CD14-positive monocyte (primary cell): Measurements from ENCODE around the gene CDH13. TPM values are rescaled to one million over a fixed set of nuclear protein-coding genes. Genes with fewer than 3 reads are reported as not detected.

Experiments
- DNase-seq, 3 donors: peaks; one replicate each; pipeline ENCODE4 v3.0.0-alpha.2; 2011 to 2022
- H2AFZ ChIP-seq: 2 replicates; pipeline ENCODE4 v1.6.0; 2012; ENCODE audit warnings: mild to moderate bottlenecking, low read depth, low read length, inconsistent platforms; ENCODE audit not compliant: insufficient read depth, poor library complexity, severe bottlenecking
- H3K27ac ChIP-seq, 2 donors: 1 replicate in 1 of 2; 2 replicates in 1 of 2; pipeline ENCODE4 v1.5.1; 2012 to 2013; ENCODE audit warnings: low read length in 2 of 2, control low read depth in 1 of 2, inconsistent platforms in 1 of 2, low read depth in 1 of 2, mild to moderate bottlenecking in 1 of 2
- H3K27me3 ChIP-seq, 2 donors: one replicate each; pipeline versions ENCODE4 v1.6.0 to v1.6.1; 2011 to 2013; ENCODE audit warnings: low read length in 2 of 2; ENCODE audit not compliant: control insufficient read depth in 2 of 2, insufficient read depth in 2 of 2
- H3K36me3 ChIP-seq, 2 donors: replicated peaks in 1 of 2; 1 replicate in 1 of 2; 2 replicates in 1 of 2; pipeline versions ENCODE4 v1.5.1 to v1.6.1; 2012 to 2013; ENCODE audit warnings: low read length in 2 of 2, control low read depth in 1 of 2, inconsistent platforms in 1 of 2, mild to moderate bottlenecking in 1 of 2; ENCODE audit not compliant: insufficient read depth in 2 of 2, control insufficient read depth in 1 of 2
- H3K4me1 ChIP-seq, 2 donors: 1 replicate in 1 of 2; 2 replicates in 1 of 2; pipeline versions ENCODE4 v1.5.1 to v1.6.1; 2012 to 2013; ENCODE audit warnings: low read length in 2 of 2, control low read depth in 1 of 2, inconsistent platforms in 1 of 2, mild to moderate bottlenecking in 1 of 2, moderate library complexity in 1 of 2; ENCODE audit not compliant: insufficient read depth in 2 of 2, control insufficient read depth in 1 of 2
- H3K4me2 ChIP-seq: replicated peaks from 2 replicates; pipeline ENCODE3; 2012; ENCODE audit warnings: low read length, moderate library complexity, mild to moderate bottlenecking; ENCODE audit not compliant: poor library complexity, severe bottlenecking; ENCODE audit errors: extremely low read depth
- H3K4me3 ChIP-seq, 3 experiments: fragments of 200-600 bp in 1 of 3; sonication (generic) in 1 of 3; replicated peaks in 1 of 3; 1 replicate in 2 of 3; 2 replicates in 1 of 3; pipeline ENCODE4 v1.5.1; 2011 to 2013; ENCODE audit warnings: low read length in 3 of 3, mild to moderate bottlenecking in 3 of 3, control low read depth in 2 of 3, low read depth in 2 of 3, inconsistent platforms in 1 of 3, moderate library complexity in 1 of 3
- H3K79me2 ChIP-seq: 2 replicates; pipeline ENCODE4 v1.6.0; 2012; ENCODE audit warnings: mild to moderate bottlenecking, control low read depth, inconsistent platforms, low read length, moderate library complexity; ENCODE audit not compliant: insufficient read depth
- H3K9ac ChIP-seq: 2 replicates; pipeline ENCODE4 v1.6.0; 2017; ENCODE audit warnings: low read length, mild to moderate bottlenecking; ENCODE audit not compliant: insufficient read depth, poor library complexity, severe bottlenecking
- H3K9me3 ChIP-seq, 2 donors: replicated peaks in 1 of 2; 1 replicate in 1 of 2; 2 replicates in 1 of 2; pipeline versions ENCODE4 v1.5.1 to v1.6.1; 2012 to 2013; ENCODE audit warnings: low read length in 2 of 2, control low read depth in 1 of 2; ENCODE audit not compliant: control insufficient read depth in 1 of 2, insufficient read depth in 1 of 2
- H4K20me1 ChIP-seq: 2 replicates; pipeline ENCODE4 v1.6.0; 2012; ENCODE audit warnings: mild to moderate bottlenecking, low read length, control low read depth, moderate library complexity; ENCODE audit not compliant: insufficient read depth
- H3K27ac Mint-ChIP-seq, 7 donors: one replicate each; pipeline ENCODE4 v1.8.0; 2020; ENCODE audit warnings: mild to moderate bottlenecking in 7 of 7, mixed read lengths in 7 of 7, moderate library complexity in 6 of 7, inconsistent platforms in 2 of 7
- H3K27me3 Mint-ChIP-seq, 3 donors: one replicate each; pipeline ENCODE4 v1.8.0; 2021 to 2022; ENCODE audit warnings: low read depth in 3 of 3, mild to moderate bottlenecking in 3 of 3, mixed read lengths in 3 of 3, moderate library complexity in 3 of 3, inconsistent platforms in 1 of 3
- H3K36me3 Mint-ChIP-seq, 2 donors: one replicate each; pipeline ENCODE4 v1.8.0; 2020; ENCODE audit warnings: mixed read lengths in 2 of 2, inconsistent platforms in 1 of 2, mild to moderate bottlenecking in 1 of 2
- H3K4me1 Mint-ChIP-seq: one replicate; pipeline ENCODE4 v1.8.0; 2020; ENCODE audit warnings: mild to moderate bottlenecking, mixed read lengths
- H3K4me3 Mint-ChIP-seq, 2 donors: one replicate each; pipeline ENCODE4 v1.8.0; 2020; ENCODE audit warnings: mild to moderate bottlenecking in 2 of 2, mixed read lengths in 2 of 2, moderate library complexity in 1 of 2
- H3K9me3 Mint-ChIP-seq, 7 donors: one replicate each; pipeline ENCODE4 v1.8.0; 2020 to 2022; ENCODE audit warnings: mixed read lengths in 7 of 7, mild to moderate bottlenecking in 6 of 7, moderate library complexity in 6 of 7, inconsistent platforms in 2 of 7
- CTCF ChIP-seq: fragments of 200-600 bp; IDR thresholded peaks from one replicate; pipeline ENCODE4 v1.8.0; 2022; ENCODE audit warnings: antibody characterized with exemption, mild to moderate bottlenecking
- WGBS: methylation state at CpG from one replicate; pipeline ENCODE4 v1.1.5; 2013; ENCODE audit warnings: missing lambda C conversion rate; ENCODE audit not compliant: insufficient coverage; 5-methylcytosine and 5-hydroxymethylcytosine counted together
- intact Hi-C, 2 donors: fragments of 100-400 bp; cut with micrococcal nuclease; formaldehyde crosslinking; loops; one replicate each; pipeline versions ENCODE4 v1.15.0 to v1.15.1; 2023
- polyA plus RNA-seq, 3 donors: library from polyadenylated mRNA; depleted of rRNA in 1 of 3; unstranded in 2 of 3; stranded (reverse) in 1 of 3; fragments of 300-500 nt in 2 of 3; fragments of >200 nt in 1 of 3; fragmentation: Illumina TruSeq in 2 of 3; gene quantifications; 1 replicate in 2 of 3; 2 replicates in 1 of 3; pipeline ENCODE4 v1.2.3, GENCODE V29; 2012 to 2021

CDH13 gene
- polyA plus RNA-seq, 3 donors = 0.13 to 0.19 TPM; not detected in 1

- H3K4me3 ChIP-seq = no peak overlapping the region
- no peak overlapping the region for H3K27ac Mint-ChIP-seq
- intact Hi-C loops = no loop called here
- 100% methylated on average over 1 of the region's 5 CpGs for WGBS
- no peak overlapping the region for H3K9ac ChIP-seq
- H4K20me1 ChIP-seq = no peaks in the 10 kb centered on the region
- H3K9me3 ChIP-seq = no peaks in the 10 kb centered on the region
- no peaks in the 10 kb centered on the region for H3K36me3 Mint-ChIP-seq
- no peak overlapping the region for H3K27ac ChIP-seq
- TF ChIP-seq CTCF = no peak
- H3K36me3 ChIP-seq = no peaks in the 10 kb centered on the region
- no peak overlapping the region for H2AFZ ChIP-seq
- peaks cover 0 to 6% (median 0%) of the 10 kb centered on the region in 7 donors for H3K9me3 Mint-ChIP-seq
- DNase-seq = no peak
- no peaks in the 10 kb centered on the region for H3K79me2 ChIP-seq
- peaks cover 25% of the 10 kb centered on the region for H3K4me1 Mint-ChIP-seq
- H3K4me3 Mint-ChIP-seq = no peak overlapping the region
- peaks cover 0 to 5% (median 3%) of the 10 kb centered on the region in 3 donors for H3K27me3 Mint-ChIP-seq
- no peaks in the 10 kb centered on the region for H3K27me3 ChIP-seq
- H3K4me2 ChIP-seq = no peak overlapping the region
- H3K4me1 ChIP-seq = peaks cover 9 to 25% of the 10 kb centered on the region in 2 donors
Measured at GRCh38 chr16:83831456-83831987, 1204.8 kb downstream of the CDH13 start.

- Histone ChIP-seq H3K9ac (no peak overlapping the region), H3K9me3 (no peaks in the 10 kb centered on the region), H3K4me1 (peaks cover 9 to 25% of the 10 kb centered on the region in 2 donors), H3K36me3 (no peaks in the 10 kb centered on the region), H3K27me3 (no peaks in the 10 kb centered on the region), H4K20me1 (no peaks in the 10 kb centered on the region), H2AFZ (no peak overlapping the region), H3K27ac (no peak overlapping the region), H3K4me2 (no peak overlapping the region), H3K79me2 (no peaks in the 10 kb centered on the region), H3K4me3 (no peak overlapping the region)
- 100% methylated on average over 1 of the region's 2 CpGs for WGBS
- H3K27me3 Mint-ChIP-seq = peaks cover 1 to 7% (median 6%) of the 10 kb centered on the region in 3 donors
- H3K36me3 Mint-ChIP-seq = no peaks in the 10 kb centered on the region
- intact Hi-C loops = no loop called here
- no peak for TF ChIP-seq CTCF
- DNase-seq = no peak
- H3K27ac Mint-ChIP-seq = peak overlapping the region in 1 of 7 donors; percentile 42
- H3K4me1 Mint-ChIP-seq = peaks cover 26% of the 10 kb centered on the region
- H3K9me3 Mint-ChIP-seq = peaks cover 0 to 6% (median 0%) of the 10 kb centered on the region in 7 donors
- no peak overlapping the region for H3K4me3 Mint-ChIP-seq
Measured at GRCh38 chr16:83833921-83834320, 1207.2 kb downstream of the CDH13 start.
